Activated effector memory CD4-positive, alpha-beta T cell treated with Interleukin-2 at 50 U/mL for 16 hours (primary cell): ENCODE results near the gene FTH1.
"Not testable (repeated sequence)": the region's sequence is repeated elsewhere in the genome, so short reads cannot be mapped to it uniquely, and the experiment has no call there.

Experiments
- DNase-seq: peaks from one replicate; pipeline ENCODE4 v3.0.0-alpha.2; 2020

Gene FTH1

DNA sequence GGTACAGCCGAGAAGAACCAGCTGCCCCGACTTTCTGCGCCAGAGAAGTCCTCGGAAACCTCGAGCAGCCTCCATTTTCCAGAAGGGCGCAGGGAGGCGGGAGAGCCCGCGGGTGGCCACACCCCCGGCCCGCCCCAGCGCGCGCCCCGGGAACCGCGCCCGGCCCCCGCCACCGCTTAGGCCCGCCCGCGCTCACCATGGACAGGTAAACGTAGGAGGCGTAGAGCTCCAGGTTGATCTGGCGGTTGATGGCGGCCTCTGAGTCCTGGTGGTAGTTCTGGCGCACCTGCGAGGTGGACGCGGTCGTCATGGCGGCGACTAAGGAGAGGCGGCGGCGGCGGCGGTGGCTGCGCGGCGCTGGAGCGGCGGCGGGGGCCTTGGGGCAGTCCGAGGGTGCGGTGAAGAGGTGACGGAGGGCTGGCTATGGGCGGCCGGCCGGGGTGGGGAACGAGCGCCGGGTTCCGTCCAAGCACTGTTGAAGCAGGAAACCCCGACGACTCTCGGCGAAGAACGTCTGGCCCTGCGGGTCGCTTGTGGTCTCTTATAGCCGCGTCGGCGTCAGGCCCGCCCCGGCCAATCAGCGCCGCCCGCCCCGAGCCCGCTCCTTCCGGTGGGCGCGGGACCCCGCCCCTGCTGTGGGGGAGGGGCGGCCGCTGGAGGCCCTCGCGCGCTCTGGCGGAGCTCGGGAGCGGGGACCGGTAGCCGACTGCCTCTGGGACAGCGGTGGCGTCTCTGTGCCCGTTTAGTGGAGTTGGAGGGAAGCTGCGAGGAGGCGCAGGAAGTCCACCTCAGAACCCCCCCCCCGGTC is at the start of gene FTH1:
TSS of gene FTH1 (minus strand) at position 519 of the 808 bp plus-strand sequence. CDS start at position 310, 209 bp downstream.
- peak; percentile 84 for DNase-seq

DNA sequence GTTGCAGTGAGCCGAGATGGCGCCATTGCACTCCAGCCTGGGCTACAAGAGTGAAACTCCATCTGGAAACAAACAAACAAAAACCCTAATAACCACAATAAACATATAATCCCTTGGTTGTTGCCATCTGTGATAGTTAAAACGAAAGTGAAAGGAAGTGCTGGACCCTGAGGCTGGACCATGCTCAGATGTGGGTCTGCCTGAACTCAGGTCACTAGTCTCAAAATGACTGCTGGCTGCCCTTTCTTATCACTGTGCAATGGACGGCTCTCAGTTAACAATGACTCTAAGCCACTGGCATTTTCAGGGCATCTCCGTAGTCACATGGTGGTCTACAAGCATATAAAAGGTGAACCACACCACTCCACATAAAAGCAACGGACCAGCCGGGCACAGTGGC is 48.2 kb upstream of the FTH1 start:
- DNase-seq: no peak

DNA sequence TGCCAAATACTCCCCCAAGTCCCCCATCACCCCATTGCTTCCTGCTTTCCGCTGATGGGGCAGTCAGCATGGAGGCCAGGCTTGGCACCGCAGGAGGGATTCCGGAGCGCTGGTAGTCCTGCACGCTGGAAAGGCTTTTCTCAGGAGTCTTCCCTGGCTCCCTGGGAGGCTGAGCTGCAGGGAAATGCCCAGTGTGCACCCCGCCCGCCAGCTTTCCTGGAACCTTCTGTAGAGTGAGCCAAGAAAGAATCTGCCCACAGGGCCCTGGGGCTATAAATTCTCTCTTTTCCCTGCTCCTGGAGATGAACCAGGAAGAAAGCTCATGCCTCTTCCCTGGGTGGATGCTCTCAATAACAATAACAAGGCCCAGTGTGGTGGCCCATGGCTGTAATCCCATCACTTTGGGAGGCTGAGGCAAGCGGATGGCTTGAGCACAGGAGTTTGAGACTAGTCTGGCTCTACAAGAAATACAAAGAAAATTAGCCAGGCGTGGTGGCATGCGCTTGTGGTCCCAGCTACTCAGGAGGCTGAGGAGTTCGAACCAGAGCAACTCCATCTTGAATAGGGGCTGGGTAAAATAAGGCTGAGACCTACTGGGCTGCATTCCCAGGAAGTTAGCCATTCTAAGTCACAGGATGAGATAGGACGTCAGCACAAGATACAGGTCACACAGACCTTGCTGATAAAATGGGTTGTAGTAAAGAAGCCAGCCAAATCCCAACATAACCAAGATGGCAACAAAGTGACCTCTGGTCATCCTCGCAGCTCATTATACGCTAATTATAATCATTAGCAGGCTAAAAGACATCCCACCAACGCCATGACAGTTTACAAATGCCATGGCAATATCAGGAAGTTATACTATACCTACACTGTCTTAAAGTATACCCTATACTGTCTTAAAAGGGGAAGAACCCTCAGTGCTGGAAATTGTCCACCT is 46.4 kb upstream of the FTH1 start:
- DNase-seq: no peak

DNA sequence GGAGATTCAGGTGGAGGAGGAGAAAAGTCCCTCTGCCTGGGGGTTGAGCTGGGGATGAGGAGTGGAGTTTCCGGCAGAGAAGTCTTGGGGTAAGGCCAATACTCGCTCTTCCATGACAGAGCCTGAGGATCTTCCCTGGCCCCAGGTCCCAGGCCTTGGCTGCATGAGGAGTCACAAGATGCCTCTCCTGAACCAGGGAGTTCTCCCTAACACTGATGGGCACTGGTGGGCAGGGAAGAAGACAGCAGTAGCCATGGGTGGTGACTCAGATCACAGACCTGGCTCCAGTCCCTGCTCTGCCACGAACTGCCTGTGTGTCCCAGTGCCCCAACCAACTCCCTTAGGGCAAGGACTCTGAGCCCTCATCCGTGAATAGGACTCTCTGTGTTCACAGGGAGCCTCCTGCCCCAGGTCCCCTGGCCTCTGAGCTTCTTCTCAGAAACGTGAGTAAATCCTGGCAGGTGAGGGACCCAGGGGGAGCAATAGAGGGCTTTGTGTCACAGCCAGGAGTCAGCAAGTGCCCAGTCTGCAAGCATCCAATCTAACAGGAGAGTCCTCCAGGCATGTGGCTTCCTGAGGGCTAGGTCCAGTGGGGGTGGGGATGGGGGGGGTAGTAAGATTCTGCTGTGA is 45.5 kb upstream of the FTH1 start:
- no peak for DNase-seq

DNA sequence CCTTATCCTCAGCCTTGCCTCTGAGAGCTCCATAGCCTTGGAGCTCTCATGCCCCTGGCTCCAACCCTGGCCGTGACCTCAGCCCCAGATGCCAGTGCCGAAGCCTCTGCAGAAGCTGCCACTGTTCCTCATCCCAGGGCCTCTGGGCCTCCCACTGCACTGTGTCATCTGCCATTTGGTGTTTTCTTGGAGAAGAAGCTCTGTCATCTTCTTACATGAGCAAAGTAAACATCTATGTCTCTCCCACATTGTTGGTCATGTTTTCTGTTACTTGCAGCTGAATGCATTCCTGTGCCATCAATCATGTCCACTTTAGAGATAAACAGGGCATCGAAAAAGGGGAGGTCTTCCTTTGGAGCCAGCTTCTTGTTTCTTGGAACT is 45.0 kb upstream of the FTH1 start:
- no peak for DNase-seq

DNA sequence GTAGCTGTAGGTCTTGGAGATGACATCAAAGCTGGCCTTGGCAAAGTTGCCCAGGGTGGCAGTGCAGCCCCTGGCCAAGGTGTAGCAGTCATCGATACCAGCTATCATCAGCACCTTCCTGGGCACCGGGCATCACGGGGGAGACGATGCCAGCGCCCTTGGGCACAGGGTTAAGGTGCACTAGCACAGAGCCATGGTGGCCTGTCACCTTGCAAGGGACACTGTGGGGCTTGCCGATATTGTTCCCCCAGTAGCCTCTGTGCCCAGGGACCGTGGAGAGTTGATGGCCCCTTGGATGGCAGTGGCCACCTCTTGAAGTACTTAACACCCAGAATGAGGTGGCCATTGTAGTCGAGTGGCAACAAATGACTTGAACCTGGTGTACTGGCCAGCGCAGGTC is 44.4 kb upstream of the FTH1 start:
- no peak for DNase-seq

DNA sequence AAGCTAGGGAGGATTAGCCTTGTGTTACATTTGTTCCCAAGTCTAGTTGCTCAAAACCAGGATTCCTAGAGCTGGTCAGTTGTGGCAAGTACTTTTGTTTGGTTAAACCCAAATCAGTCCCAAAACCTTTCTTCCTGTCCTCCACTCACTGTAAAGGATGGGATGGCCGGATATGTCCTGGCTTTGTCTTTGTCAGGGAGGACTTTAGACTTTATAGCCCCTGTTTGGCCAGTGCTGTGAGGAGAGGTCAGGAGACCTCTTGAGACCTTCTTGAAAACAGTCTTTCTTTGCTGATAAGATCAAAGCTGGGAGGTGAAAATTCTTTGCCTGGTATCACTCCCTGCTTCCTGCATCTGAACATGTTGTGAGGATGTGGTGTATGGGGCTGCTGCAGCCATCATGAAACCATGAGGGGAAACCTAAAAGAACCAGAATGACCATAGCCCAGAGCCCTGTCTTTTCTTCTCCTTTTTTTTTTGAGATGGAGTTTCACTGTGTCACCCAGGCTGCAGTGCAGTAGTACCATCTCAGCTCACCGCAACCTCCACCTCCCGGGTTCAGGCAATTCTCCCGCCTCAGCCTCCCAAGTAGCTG is 43.6 kb upstream of the FTH1 start:
- no peak for DNase-seq

DNA sequence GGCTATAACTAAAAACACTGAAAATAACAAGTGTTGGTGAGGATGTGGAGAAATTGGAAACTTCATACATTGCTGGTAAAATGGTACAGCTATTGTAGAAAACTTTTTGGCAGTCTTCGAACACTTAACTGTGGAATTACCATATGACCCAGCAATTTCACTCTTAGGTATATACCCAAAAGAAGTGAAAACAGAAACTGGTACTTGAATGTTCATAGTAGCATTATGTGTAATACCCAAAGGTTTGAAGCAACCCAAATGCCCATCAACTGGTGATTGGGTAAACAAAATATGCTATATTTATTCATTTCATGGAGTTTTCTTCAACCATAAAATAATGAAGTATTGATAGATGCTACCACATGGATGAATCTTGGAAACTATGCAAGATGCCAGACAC is 40.8 kb upstream of the FTH1 start:
- no peak for DNase-seq

DNA sequence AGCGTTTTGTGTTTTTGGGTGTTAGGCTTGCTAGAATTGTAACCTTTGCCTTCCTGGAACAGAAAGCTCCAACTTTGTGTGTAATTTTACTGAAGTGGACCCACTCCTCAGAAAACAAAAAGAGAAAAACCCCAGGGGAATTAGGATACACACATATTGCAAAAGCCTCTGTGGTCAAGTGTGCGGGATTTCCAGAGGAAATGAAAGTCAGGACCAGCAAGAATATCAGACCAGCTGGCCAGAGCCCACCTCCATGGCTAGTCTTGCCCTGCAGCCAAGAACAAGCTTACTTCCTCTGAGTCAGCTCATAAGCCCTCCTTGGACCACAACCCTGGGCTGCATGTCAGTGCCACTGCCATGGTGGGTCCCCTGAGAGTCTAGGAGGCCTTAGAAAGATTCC is 37.0 kb upstream of the FTH1 start:
- DNase-seq: no peak

DNA sequence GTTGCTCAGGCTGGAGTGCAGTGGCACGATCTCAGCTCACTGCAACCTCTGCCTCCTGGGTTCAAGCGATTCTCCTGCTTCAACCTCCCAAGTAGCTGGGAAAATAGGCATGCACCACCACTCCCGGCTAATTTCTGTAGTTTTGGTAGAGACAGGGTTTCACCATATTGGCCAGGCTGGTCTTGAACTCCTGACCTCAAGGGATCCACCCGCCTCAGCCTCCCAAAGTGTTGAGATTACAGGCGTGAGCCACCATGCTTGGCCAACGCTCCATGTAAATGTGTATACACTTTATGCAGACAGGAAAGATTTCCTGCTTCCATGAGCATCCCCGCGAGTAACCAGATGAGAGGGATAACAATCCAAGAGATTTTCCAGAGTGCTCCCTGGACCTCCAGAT is 34.8 kb upstream of the FTH1 start:
- not testable (repeated sequence) for DNase-seq

DNA sequence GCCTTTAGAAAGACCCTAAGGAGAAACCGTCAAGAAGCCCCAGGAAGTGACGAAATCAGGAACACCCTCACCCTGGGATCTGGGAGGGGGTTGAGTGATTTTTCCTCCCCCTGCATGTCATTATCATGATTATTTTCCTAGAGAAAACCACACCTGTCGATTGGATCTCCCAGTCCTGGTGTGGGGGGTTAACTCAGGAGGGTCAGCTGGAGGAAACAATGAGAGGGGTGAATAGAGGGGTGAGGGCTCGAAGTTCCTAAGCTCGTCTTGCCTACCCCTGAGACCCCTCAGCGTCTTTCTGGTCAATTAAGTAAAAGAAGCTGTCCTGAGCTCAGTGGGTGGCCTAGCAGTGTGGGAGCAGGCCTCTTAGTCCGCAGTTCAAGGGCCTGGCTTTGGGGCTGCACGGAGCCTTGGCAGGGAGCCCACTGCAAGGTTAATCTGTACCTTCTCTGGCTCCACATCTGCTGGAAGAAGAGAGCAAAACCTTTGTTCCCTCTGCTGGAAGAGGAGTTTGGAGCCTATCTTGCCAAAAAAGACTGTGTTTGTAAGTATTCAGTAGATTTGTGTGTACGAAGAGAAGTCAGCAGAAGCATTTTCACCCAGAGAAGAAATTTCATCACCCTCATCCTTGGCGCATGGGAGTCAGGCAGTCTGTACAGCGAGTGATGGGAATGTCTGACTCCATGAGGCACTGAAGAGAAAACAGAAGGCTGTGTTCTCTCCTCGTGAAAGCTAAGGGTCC is 34.2 kb upstream of the FTH1 start:
- no peak for DNase-seq

DNA sequence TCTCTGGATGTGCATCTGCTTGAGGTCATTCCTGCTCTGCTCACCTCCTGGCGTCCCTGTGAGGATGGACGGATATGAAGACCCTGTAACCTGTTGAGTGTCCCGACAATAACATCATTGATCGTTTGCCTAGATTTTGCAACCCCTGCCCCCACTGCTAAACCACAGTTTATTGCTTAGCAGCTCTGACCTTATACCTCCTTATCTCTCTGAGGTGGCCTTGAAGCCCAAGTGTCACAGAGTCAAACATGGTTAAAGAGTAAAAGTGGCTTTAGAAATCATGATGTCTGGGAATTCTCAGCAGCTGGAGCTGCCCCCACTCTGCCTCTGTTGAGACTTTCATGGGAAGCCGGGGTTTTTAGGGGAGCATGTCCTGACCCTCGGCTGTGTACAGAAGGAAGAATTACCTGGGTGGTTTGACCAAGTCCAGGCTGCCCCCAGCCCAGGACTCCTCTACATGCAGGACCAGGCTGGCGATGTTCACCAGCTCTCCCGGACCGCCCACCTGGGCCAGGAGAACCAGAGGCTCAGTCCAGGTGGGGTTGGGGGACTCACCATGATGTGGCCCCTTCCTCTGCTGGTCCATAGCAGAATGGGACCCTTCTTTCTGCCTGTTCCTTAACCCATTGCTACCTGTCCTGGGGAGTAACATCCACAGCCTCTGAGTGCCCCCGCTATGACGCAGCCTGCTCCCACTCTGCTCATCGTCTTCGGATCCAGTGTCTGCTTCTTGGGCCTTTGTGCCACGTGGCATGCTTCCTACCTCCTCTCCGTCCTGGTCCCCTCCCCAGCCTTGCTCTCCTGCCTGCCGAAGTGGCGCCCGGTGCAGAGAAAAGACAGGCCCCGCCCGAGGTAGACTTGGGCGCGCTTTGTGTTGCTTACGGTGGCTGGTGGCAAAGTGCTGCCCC is 33.4 kb upstream of the FTH1 start:
- DNase-seq: no peak

DNA sequence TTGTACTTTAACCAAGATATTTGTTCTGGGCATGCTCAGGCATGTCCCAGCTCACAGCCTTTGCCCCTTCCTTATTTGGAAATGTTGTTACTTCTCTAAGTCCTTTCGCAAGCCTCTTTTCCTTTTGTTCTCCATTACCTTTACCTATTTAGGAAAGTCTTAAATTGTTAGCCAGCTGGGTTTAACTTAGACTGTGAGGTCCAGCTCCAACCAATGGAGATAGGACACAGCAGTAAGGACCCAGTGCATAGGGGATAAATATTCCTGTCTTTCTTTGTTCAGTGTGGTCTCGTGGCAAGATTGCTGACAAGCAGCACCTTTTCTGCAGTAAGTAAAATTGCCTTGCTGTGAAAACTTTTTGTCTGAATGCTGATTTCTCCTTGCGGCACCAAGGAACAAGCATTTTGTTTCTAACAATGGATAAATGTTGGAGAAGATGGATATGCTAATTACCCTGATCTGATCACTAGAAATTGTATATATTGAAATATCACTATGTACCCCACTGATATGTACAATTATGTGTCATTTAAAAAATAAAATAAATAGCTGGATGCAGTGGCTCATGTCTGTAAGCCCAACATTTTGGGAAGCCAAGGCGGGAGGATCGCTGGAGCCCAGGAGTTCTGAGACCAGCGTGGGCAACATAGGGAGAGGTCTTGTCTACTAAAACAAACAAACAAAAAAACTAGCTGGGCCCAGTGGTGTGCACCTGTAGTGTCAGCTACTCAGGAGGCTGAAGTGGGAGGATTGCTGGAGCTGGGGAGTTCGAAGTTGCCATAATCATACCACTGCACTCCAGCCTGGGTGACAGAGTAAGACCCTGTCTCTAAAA is 31.9 kb upstream of the FTH1 start:
- DNase-seq: no peak

DNA sequence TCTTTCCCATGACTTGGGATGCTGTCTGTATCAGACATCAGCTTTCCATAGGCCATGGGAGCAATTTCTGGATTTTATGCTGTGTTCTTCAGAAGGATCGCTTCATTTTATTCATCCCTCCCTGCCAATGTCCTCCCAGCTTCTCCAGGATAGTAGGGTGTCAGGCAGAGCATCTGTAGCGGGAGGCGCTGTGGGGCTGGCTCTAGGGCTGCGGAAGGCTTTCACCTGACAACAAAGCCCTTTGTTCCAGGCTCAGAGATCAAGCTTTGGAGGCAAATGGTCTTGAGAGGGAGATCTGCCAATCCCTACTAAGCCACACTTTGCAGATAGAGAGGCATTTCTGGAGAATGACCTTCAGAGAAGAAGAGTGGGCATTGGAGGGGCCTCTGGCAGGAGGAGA is 29.5 kb upstream of the FTH1 start:
- DNase-seq: no peak

DNA sequence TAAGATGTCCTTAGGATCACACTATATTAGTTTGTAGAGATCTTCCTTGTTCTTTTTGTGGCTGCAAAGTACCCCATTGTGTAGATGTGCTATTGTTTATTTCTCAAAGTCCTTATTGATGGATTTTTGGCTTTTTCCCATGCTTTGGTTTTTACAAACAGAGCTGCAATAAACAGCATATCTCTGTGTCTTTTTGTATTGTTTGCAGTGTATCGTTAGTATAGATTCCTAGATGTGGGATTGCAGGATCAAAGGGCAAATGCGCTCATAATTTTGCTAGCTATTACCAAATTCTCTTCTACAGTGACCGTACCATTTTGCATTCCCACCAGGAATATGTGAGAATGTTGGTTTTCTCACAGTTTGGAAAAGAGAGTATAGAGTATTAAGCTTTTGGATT is 27.5 kb upstream of the FTH1 start:
- DNase-seq: no peak

DNA sequence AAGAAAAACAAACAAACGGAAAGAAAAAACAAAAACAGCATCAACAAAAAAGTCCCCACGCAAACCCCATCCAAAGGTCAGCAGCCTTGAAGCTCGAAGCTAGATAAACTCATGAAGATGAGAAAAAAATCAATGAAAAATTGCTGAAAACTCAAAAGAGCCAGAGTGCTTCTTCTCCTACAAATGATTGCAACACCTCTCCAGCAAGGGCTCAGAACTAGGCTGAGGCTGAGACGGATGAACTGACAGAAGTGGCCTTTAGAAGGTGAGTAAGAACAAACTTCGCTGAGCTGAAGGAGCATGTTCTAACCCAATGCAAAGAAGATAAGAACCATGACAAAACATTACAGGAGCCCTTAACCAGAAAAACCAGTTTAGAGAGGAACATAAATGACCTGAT is 18.4 kb upstream of the FTH1 start:
- no peak for DNase-seq

DNA sequence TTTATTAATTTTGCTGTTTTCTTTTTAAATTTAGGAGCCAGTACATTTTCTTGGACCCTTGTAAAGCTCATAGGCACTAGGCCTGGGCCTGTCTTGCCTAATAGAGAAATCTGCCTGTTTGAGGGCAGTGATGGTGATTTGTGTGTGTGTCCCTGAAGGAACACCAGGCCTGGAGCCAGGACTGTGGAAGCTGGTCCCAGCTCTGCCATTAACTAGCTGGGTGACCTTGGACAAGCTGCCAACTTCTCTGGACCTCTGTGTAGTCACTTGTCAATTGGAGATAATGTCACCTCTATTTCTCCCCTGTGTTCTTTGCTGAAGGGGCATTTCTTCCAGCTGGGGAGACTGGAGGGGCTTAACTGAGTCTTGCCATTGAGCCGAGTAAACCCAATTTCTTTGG is 16.0 kb upstream of the FTH1 start:
- DNase-seq: no peak

DNA sequence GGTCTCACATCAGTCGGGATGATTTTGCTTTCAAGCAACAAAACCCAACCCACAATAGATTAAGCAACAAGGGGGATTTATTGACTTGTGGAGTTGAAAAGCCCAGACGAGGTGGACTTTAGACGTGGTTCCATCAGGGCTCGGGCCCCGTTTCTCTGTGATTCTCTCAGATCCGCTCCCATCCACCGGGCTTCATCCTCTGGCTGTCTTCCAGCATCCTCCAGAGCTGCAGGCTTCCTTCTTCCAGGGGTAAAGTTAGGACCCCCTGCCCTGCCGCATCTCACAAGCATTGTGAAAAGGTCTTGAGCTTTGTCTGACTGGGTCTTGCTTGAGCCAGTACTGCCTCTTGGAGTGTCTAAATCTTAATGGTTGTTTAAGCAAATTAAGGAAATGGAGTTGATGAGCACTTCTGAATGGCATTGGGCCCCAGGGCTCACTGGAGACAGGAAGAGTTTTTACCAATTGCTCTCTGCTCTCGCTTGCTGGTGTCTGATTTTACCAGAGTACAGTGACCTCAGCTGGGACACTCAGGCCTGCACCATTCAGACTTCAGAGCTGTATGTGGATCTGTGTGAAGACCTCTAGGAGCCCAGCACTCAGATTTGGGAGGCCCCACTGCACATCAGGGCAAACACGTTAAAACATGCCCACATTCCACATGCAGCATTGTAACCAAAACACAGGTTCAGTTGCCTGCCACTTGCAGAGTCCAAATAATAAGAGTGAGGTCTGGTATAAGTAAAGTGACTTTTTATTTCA is 13.5 kb upstream of the FTH1 start:
- DNase-seq: no peak
